ENCODE results near the gene PALD1. TPM values are rescaled to one million over a fixed set of nuclear protein-coding genes. Genes with fewer than 3 reads are reported as not detected.

The PALD1 gene
- total RNA-seq, 1 experiment from 2014 or later: 0.38 TPM

- no peak for TF ChIP-seq CTCF (IDR thresholded peaks at IDR 0.05; ENCODE audit: unreplicated experiment)
- Mint-ChIP-seq H3K4me3 (ENCODE audit: low read depth, unreplicated experiment) (peak overlapping the region; percentile 41), H3K27ac (ENCODE audit: unreplicated experiment) (no peak overlapping the region), H3K4me1 (ENCODE audit: low read depth, unreplicated experiment) (peaks cover 8% of the 10 kb centered on the region), H3K36me3 (ENCODE audit: insufficient read depth, unreplicated experiment) (no peaks in the 10 kb centered on the region), H3K9me3 (ENCODE audit: low read depth, unreplicated experiment) (no peaks in the 10 kb centered on the region), H3K27me3 (ENCODE audit: unreplicated experiment) (peaks cover 66% of the 10 kb centered on the region)
- intact Hi-C loops (cut with micrococcal nuclease; ENCODE audit: unreplicated experiment): no loop called here
- BruUV-seq (replicated peaks): no TSS peak
- CTCF ChIA-PET: no interaction called here
- DNase-seq: no peak
Observed at GRCh38 chr10:70440296-70441160, 38.0 kb upstream of the PALD1 start.

- no peak for DNase-seq
- H3K9me3 Mint-ChIP-seq (ENCODE audit: low read depth, unreplicated experiment): no peaks in the 10 kb centered on the region
- no peak within 1 kb of the TSS for H3K27ac Mint-ChIP-seq (ENCODE audit: unreplicated experiment)
- intact Hi-C loops (cut with micrococcal nuclease; ENCODE audit: unreplicated experiment): no loop called here
- peaks cover 66% of the 10 kb centered on the region for H3K27me3 Mint-ChIP-seq (ENCODE audit: unreplicated experiment)
- CTCF ChIA-PET: interaction anchor here (2.0 kb wide), 1 partner anchor 9 kb away, joined by 5 read pairs; no protein-coding TSS in a partner anchor
- peak within 1 kb of the TSS; percentile 41 for H3K4me3 Mint-ChIP-seq (ENCODE audit: low read depth, unreplicated experiment)
- peaks cover 8% of the 10 kb centered on the region for H3K4me1 Mint-ChIP-seq (ENCODE audit: low read depth, unreplicated experiment)
- H3K36me3 Mint-ChIP-seq (ENCODE audit: insufficient read depth, unreplicated experiment): no peaks in the 10 kb centered on the region
- no TSS peak for BruUV-seq (replicated peaks)
- TF ChIP-seq CTCF (IDR thresholded peaks at IDR 0.05; ENCODE audit: unreplicated experiment): no peak
Observed at GRCh38 chr10:70441161-70441894, 37.2 kb upstream of the PALD1 start, which contains the start of gene NODAL. Gene NODAL (minus strand): TSS chr10:70441681. CDS start chr10:70441667, 14 bp downstream.

- DNase-seq: no peak
- Mint-ChIP-seq H3K9me3 (ENCODE audit: low read depth, unreplicated experiment) (no peaks in the 10 kb centered on the region), H3K27ac (ENCODE audit: unreplicated experiment) (no peak overlapping the region), H3K27me3 (ENCODE audit: unreplicated experiment) (peaks cover 62% of the 10 kb centered on the region), H3K36me3 (ENCODE audit: insufficient read depth, unreplicated experiment) (no peaks in the 10 kb centered on the region), H3K4me3 (ENCODE audit: low read depth, unreplicated experiment) (no peak overlapping the region), H3K4me1 (ENCODE audit: low read depth, unreplicated experiment) (peaks cover 8% of the 10 kb centered on the region)
- TF ChIP-seq CTCF (IDR thresholded peaks at IDR 0.05; ENCODE audit: unreplicated experiment): no peak
- no TSS peak for BruUV-seq (replicated peaks)
- CTCF ChIA-PET: interaction anchor here (2.0 kb wide), 1 partner anchor 10 kb away, joined by 5 read pairs; no protein-coding TSS in a partner anchor
- intact Hi-C loops (cut with micrococcal nuclease; ENCODE audit: unreplicated experiment): no loop called here
Observed at GRCh38 chr10:70441895-70442309, 36.7 kb upstream of the PALD1 start.

GRCh38 chr10:70442332-70442988 lies 36.1 kb upstream of the PALD1 start:
- DNase-seq: no peak
- peaks cover 59% of the 10 kb centered on the region for H3K27me3 Mint-ChIP-seq (ENCODE audit: unreplicated experiment)
- peaks cover 8% of the 10 kb centered on the region for H3K4me1 Mint-ChIP-seq (ENCODE audit: low read depth, unreplicated experiment)
- no peak overlapping the region for H3K4me3 Mint-ChIP-seq (ENCODE audit: low read depth, unreplicated experiment)
- no peak for TF ChIP-seq CTCF (IDR thresholded peaks at IDR 0.05; ENCODE audit: unreplicated experiment)
- H3K9me3 Mint-ChIP-seq (ENCODE audit: low read depth, unreplicated experiment): no peaks in the 10 kb centered on the region
- BruUV-seq (replicated peaks): no TSS peak
- intact Hi-C loops (cut with micrococcal nuclease; ENCODE audit: unreplicated experiment): no loop called here
- H3K27ac Mint-ChIP-seq (ENCODE audit: unreplicated experiment): no peak overlapping the region
- CTCF ChIA-PET: interaction anchor here (2.0 kb wide), 1 partner anchor 10 kb away, joined by 5 read pairs; no protein-coding TSS in a partner anchor
- H3K36me3 Mint-ChIP-seq (ENCODE audit: insufficient read depth, unreplicated experiment): no peaks in the 10 kb centered on the region
